CD4-positive, alpha-beta T cell (primary cell): ENCODE results near the gene YRDC. TPM values are rescaled to one million over a fixed set of nuclear protein-coding genes. Genes with fewer than 3 reads are reported as not detected.

Experiments used
- ATAC-seq: fragments of 200-7000 bp; cut with Tn5 transposase; one replicate; pipeline ENCODE4 v1.10.0; 2022; ENCODE audit warnings: mild to moderate bottlenecking; ENCODE audit not compliant: poor library complexity
- CTCF ChIA-PET: fragments of 350-600 bp; sonication (Branson Sonifier 250); formaldehyde crosslinking; loops from one replicate; lab custom pipeline; 2021; ENCODE audit warnings: antibody characterized with exemption, inconsistent platforms; lab: Charles Lee
- POLR2A ChIA-PET: fragments of 350-600 bp; sonication (Branson Sonifier 250); formaldehyde crosslinking; loops from one replicate; lab custom pipeline; 2021; ENCODE audit warnings: antibody characterized with exemption, inconsistent platforms; lab: Charles Lee
- DNase-seq, 14 experiments: peaks; one replicate each; pipeline ENCODE4 v3.0.0-alpha.2; 2013 to 2020; ENCODE audit warnings: mixed read lengths in 2 of 14
- H3K27ac ChIP-seq, 2 donors: one replicate each; pipeline versions ENCODE4 v1.5.1 to v1.7.0; 2013; ENCODE audit warnings: low read length in 2 of 2, low read depth in 1 of 2, mild to moderate bottlenecking in 1 of 2
- H3K27me3 ChIP-seq, 2 experiments: 1 replicate in 1 of 2; 2 replicates in 1 of 2; pipeline versions ENCODE4 v1.6.1 to v1.7.0; 2013; ENCODE audit warnings: low read length in 2 of 2, control low read depth in 1 of 2, mild to moderate bottlenecking in 1 of 2, moderate library complexity in 1 of 2; ENCODE audit not compliant: insufficient read depth in 2 of 2, control insufficient read depth in 1 of 2
- H3K36me3 ChIP-seq: one replicate; pipeline ENCODE4 v1.6.1; 2013; ENCODE audit warnings: low read length, control low read depth; ENCODE audit not compliant: insufficient read depth
- H3K4me1 ChIP-seq: one replicate; pipeline ENCODE4 v1.6.1; 2013; ENCODE audit warnings: low read length, control low read depth; ENCODE audit not compliant: insufficient read depth
- H3K4me3 ChIP-seq: one replicate; pipeline ENCODE4 v1.5.1; 2013; ENCODE audit warnings: mild to moderate bottlenecking, low read length, moderate library complexity
- H3K9me3 ChIP-seq, 2 experiments: 1 replicate in 1 of 2; 2 replicates in 1 of 2; pipeline versions ENCODE4 v1.6.1 to v1.7.0; 2013; ENCODE audit warnings: low read length in 2 of 2, mild to moderate bottlenecking in 2 of 2, control low read depth in 1 of 2, moderate library complexity in 1 of 2; ENCODE audit not compliant: control insufficient read depth in 1 of 2, insufficient read depth in 1 of 2
- H3K27ac Mint-ChIP-seq: one replicate; pipeline ENCODE4 v1.8.0; 2020; ENCODE audit warnings: mixed read lengths
- H3K27me3 Mint-ChIP-seq: one replicate; pipeline ENCODE4 v1.8.0; 2021; ENCODE audit warnings: mixed read lengths
- H3K36me3 Mint-ChIP-seq: one replicate; pipeline ENCODE4 v1.8.0; 2021; ENCODE audit warnings: low read depth, mixed read lengths
- H3K4me1 Mint-ChIP-seq: one replicate; pipeline ENCODE4 v1.8.0; 2021; ENCODE audit warnings: low read depth, mixed read lengths
- H3K4me3 Mint-ChIP-seq: one replicate; pipeline ENCODE4 v1.8.0; 2020; ENCODE audit warnings: mild to moderate bottlenecking, mixed read lengths
- H3K9me3 Mint-ChIP-seq: one replicate; pipeline ENCODE4 v1.8.0; 2020; ENCODE audit warnings: mixed read lengths
- CTCF ChIP-seq: fragments of 200-600 bp; IDR thresholded peaks from one replicate; pipeline ENCODE4 v1.8.0; 2022; ENCODE audit warnings: antibody characterized with exemption, mild to moderate bottlenecking
- intact Hi-C, 2 experiments: fragments of 100-400 bp; cut with DNase I in 1 of 2; cut with micrococcal nuclease in 1 of 2; formaldehyde crosslinking; loops; one replicate each; pipeline versions ENCODE4 v1.15.1 to v1.9.0; 2023 to 2025; cut with DNase I, micrococcal nuclease
- polyA plus RNA-seq, 2 donors: library from polyadenylated mRNA; unstranded; fragments of 120-200 nt; gene quantifications; one replicate each; pipeline ENCODE4 v1.2.1, GENCODE V29; 2013
- total RNA-seq, 174 experiments: library from RNA in 2 of 174; stranded (reverse) in 2 of 174; gene quantifications; one replicate each; pipeline ENCODE4 v1.2.3 and lab custom pipeline; 2021 to 2026

YRDC gene, protein sequence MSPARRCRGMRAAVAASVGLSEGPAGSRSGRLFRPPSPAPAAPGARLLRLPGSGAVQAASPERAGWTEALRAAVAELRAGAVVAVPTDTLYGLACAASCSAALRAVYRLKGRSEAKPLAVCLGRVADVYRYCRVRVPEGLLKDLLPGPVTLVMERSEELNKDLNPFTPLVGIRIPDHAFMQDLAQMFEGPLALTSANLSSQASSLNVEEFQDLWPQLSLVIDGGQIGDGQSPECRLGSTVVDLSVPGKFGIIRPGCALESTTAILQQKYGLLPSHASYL
- total RNA-seq (10 to 100 TPM; 31.1 to 31.2 TPM), total RNA-seq (lab: John Stamatoyannopoulos, UW) (12.3 to 240 (median 28.7) reads per million in 172 experiments)
- polyA plus RNA-seq (2013, experiment 1 of 2): 13.8 TPM
- 17.1 TPM for polyA plus RNA-seq (2013, experiment 2 of 2)

DNA sequence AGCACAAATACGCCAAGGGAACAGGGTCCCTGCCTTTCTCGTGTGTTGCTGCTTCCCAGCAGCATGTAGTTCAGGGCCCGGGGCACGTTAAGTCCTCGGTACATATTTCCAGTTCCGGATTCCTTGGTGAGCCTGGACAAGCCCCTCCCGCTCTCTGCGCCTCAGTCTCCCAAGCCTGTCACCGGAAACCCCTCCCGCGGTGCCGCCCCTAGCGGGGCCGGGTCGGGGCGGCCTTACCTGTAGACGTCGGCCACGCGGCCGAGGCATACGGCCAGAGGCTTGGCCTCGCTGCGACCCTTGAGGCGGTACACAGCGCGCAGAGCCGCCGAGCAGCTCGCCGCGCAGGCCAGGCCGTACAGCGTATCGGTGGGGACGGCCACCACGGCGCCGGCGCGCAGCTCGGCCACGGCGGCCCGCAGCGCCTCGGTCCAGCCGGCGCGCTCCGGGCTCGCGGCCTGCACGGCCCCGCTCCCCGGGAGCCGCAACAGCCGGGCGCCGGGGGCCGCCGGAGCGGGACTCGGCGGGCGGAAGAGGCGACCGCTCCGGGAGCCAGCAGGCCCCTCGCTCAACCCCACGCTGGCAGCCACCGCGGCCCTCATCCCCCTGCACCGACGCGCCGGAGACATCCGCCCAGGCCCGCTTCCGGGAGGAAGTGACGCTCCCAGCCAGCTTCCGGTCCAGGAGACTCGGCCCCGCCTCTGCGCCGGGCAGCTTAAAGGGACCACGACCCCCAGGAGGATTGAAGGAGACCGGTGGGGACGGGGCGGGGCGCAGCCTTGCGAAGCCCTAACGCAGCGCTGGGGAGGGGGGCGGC, at the start of gene YRDC, which contains the start of gene C1orf122:
YRDC (minus strand) TSS at position 654 of the 814 bp plus-strand sequence; CDS start at position 626, 28 bp downstream.
C1orf122 (plus strand) TSS at position 236 of the 814 bp plus-strand sequence. CDS start 615 bp downstream, outside the sequence.
- H3K4me1 ChIP-seq: peaks cover 35% of the 10 kb centered on the region
- POLR2A ChIA-PET: interaction anchor here (0.7 to 3.5 kb wide), 14 partner anchors 9 to 329 kb away, joined by 3 to 32 read pairs (median 4); partner anchors contain the start of genes MEAF6, MTF1 and UTP11
- peaks cover 63% of the 10 kb centered on the region for H3K36me3 Mint-ChIP-seq
- CTCF ChIA-PET: interaction anchor here (1.2 to 2.4 kb wide), 2 partner anchors 52 to 116 kb away, joined by 4 to 13 read pairs; partner anchors contain the start of genes CDCA8 and MTF1
- no peaks in the 10 kb centered on the region for H3K27me3 ChIP-seq
- H3K27ac Mint-ChIP-seq: peak within 1 kb of the TSS; percentile 97
- H3K4me3 ChIP-seq: peak within 1 kb of the TSS; percentile 82
- peaks cover 44% of the 10 kb centered on the region for H3K4me1 Mint-ChIP-seq
- TF ChIP-seq CTCF: no peak
- no peaks in the 10 kb centered on the region for H3K9me3 Mint-ChIP-seq
- peaks cover 40% of the 10 kb centered on the region for H3K36me3 ChIP-seq
- ATAC-seq (peak; percentile 89), DNase-seq (peak; percentile 85 to 95 (median 90))
- intact Hi-C loops: loop anchor here (1.0 to 5.0 kb wide), 8 partner anchors 52 to 253 kb away; partner anchors contain the start of genes CDCA8 (in 2 of the 2), GNL2 (in 1 of the 2), INPP5B (in 1 of the 2) and MTF1 (in 1 of the 2)
- H3K27ac ChIP-seq: peak within 1 kb of the TSS; percentile 85
- no peaks in the 10 kb centered on the region for H3K27me3 Mint-ChIP-seq
- H3K4me3 Mint-ChIP-seq: peak within 1 kb of the TSS; percentile 97
- no peaks in the 10 kb centered on the region for H3K9me3 ChIP-seq

DNA sequence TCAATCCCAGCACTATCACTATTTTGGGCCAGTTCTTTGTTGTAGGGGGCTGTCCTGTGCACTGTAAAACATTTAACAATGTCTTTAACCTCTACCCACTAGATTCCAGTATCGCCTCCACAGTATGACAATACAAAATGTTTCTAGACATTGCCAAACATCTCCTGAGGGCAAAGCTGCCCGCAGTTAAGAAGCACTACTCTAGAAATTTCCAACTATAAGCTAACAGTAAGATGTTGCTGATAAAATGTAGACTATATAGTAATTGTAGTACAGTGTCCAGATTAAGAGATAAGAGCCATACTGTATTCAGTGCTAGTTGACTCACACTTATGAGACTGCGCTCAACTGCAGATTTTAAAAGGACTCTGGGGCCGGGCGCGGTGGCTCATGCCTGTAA, 46.4 kb upstream of the YRDC start:
- DNase-seq (no peak), ATAC-seq (no peak)
- Mint-ChIP-seq H3K27me3 (no peaks in the 10 kb centered on the region), H3K4me3 (no peak overlapping the region), H3K4me1 (peaks cover 55% of the 10 kb centered on the region), H3K27ac (no peak overlapping the region), H3K36me3 (peaks cover 45% of the 10 kb centered on the region), H3K9me3 (no peaks in the 10 kb centered on the region)
- no peak overlapping the region for H3K4me3 ChIP-seq
- no peak overlapping the region for H3K27ac ChIP-seq
- intact Hi-C loops: no loop called here
- TF ChIP-seq CTCF: no peak
- ChIA-PET POLR2A (no interaction called here), CTCF (no interaction called here)
- H3K36me3 ChIP-seq: peaks cover 31% of the 10 kb centered on the region
- H3K4me1 ChIP-seq: peaks cover 28% of the 10 kb centered on the region
- H3K9me3 ChIP-seq: no peaks in the 10 kb centered on the region
- H3K27me3 ChIP-seq: no peaks in the 10 kb centered on the region

- H3K9me3 ChIP-seq: no peaks in the 10 kb centered on the region
- peaks cover 22% of the 10 kb centered on the region for H3K4me1 ChIP-seq
- peaks cover 55% of the 10 kb centered on the region for H3K4me1 Mint-ChIP-seq
- no peak overlapping the region for H3K27ac ChIP-seq
- H3K36me3 ChIP-seq: peaks cover 37% of the 10 kb centered on the region
- H3K36me3 Mint-ChIP-seq: peaks cover 47% of the 10 kb centered on the region
- ChIA-PET POLR2A (no interaction called here), CTCF (no interaction called here)
- DNase-seq (no peak), ATAC-seq (no peak)
- no peaks in the 10 kb centered on the region for H3K27me3 ChIP-seq
- no peaks in the 10 kb centered on the region for H3K9me3 Mint-ChIP-seq
- intact Hi-C loops: no loop called here
- peak overlapping the region; percentile 0 for H3K4me3 Mint-ChIP-seq
- TF ChIP-seq CTCF: no peak
- no peaks in the 10 kb centered on the region for H3K27me3 Mint-ChIP-seq
- no peak overlapping the region for H3K4me3 ChIP-seq
- peak overlapping the region; percentile 40 for H3K27ac Mint-ChIP-seq
These were observed 45.1 kb upstream of the YRDC start for GRCh38 chr1:37853157-37853556.
